Nephron progenitor cell (in vitro differentiated cells): ENCODE data around the gene ZNF280C.

Experiments
- DNase-seq: peaks from one replicate; pipeline ENCODE4 v3.0.0; 2021
- H3K27ac Mint-ChIP-seq: 2 replicates; pipeline ENCODE4 v1.8.0; 2021; ENCODE audit warnings: mild to moderate bottlenecking, moderate library complexity, mixed read lengths
- H3K27me3 Mint-ChIP-seq: 2 replicates; pipeline ENCODE4 v1.8.0; 2021; ENCODE audit warnings: mild to moderate bottlenecking, low read depth, mixed read lengths; ENCODE audit not compliant: poor library complexity
- H3K36me3 Mint-ChIP-seq: 2 replicates; pipeline ENCODE4 v1.8.0; 2021; ENCODE audit warnings: low read depth, mixed read lengths
- H3K4me1 Mint-ChIP-seq: 2 replicates; pipeline ENCODE4 v1.8.0; 2021; ENCODE audit warnings: mixed read lengths
- H3K4me3 Mint-ChIP-seq: 2 replicates; pipeline ENCODE4 v1.8.0; 2021; ENCODE audit warnings: mild to moderate bottlenecking, moderate library complexity, mixed read lengths
- H3K9me3 Mint-ChIP-seq: 2 replicates; pipeline ENCODE4 v1.8.0; 2021; ENCODE audit warnings: mild to moderate bottlenecking, moderate library complexity, mixed read lengths
- CTCF ChIP-seq: fragments of 200-600 bp; sonication (generic); IDR thresholded peaks from 2 replicates; pipeline ENCODE4 v1.5.0; 2021; ENCODE audit warnings: antibody characterized with exemption

The ZNF280C gene

GRCh38 chrX:130197464-130197863 is 71.2 kb downstream of the ZNF280C start:
- Mint-ChIP-seq H3K27me3 (peaks cover 1% of the 10 kb centered on the region), H3K27ac (no peak overlapping the region), H3K4me3 (no peak overlapping the region), H3K36me3 (peaks cover 7% of the 10 kb centered on the region), H3K9me3 (peaks cover 25% of the 10 kb centered on the region), H3K4me1 (no peaks in the 10 kb centered on the region)
- TF ChIP-seq CTCF, result no peak
- DNase-seq, result no peak

- Mint-ChIP-seq H3K27ac (no peak overlapping the region), H3K9me3 (peaks cover 30% of the 10 kb centered on the region), H3K27me3 (peaks cover 3% of the 10 kb centered on the region), H3K36me3 (peaks cover 7% of the 10 kb centered on the region), H3K4me1 (no peaks in the 10 kb centered on the region), H3K4me3 (no peak overlapping the region)
- no peak for DNase-seq
- TF ChIP-seq CTCF, result no peak
These were observed 72.2 kb downstream of the ZNF280C start for GRCh38 chrX:130196466-130196865.

- Mint-ChIP-seq H3K27me3 (peaks cover 6% of the 10 kb centered on the region), H3K4me1 (peaks cover 8% of the 10 kb centered on the region), H3K9me3 (peaks cover 28% of the 10 kb centered on the region), H3K27ac (no peak overlapping the region), H3K4me3 (no peak overlapping the region), H3K36me3 (no peaks in the 10 kb centered on the region)
- DNase-seq, result no peak
- no peak for TF ChIP-seq CTCF
These were observed 77.9 kb downstream of the ZNF280C start for GRCh38 chrX:130190801-130191200.

GRCh38 chrX:130186651-130187050 is 82.0 kb downstream of the ZNF280C start:
- Mint-ChIP-seq H3K9me3 (peaks cover 26% of the 10 kb centered on the region), H3K36me3 (no peaks in the 10 kb centered on the region), H3K27ac (no peak overlapping the region), H3K4me3 (no peak overlapping the region), H3K27me3 (peaks cover 6% of the 10 kb centered on the region), H3K4me1 (peaks cover 12% of the 10 kb centered on the region)
- DNase-seq, result no peak
- no peak for TF ChIP-seq CTCF

GRCh38 chrX:130184857-130185256 is 83.8 kb downstream of the ZNF280C start:
- Mint-ChIP-seq H3K36me3 (no peaks in the 10 kb centered on the region), H3K4me1 (peaks cover 12% of the 10 kb centered on the region), H3K27ac (no peak overlapping the region), H3K4me3 (no peak overlapping the region), H3K27me3 (peaks cover 6% of the 10 kb centered on the region), H3K9me3 (peaks cover 25% of the 10 kb centered on the region)
- no peak for DNase-seq
- no peak for TF ChIP-seq CTCF

GRCh38 chrX:130184168-130184567 is 84.5 kb downstream of the ZNF280C start:
- Mint-ChIP-seq H3K36me3 (no peaks in the 10 kb centered on the region), H3K9me3 (peaks cover 29% of the 10 kb centered on the region), H3K27ac (no peak overlapping the region), H3K4me3 (no peak overlapping the region), H3K4me1 (peaks cover 12% of the 10 kb centered on the region), H3K27me3 (peaks cover 6% of the 10 kb centered on the region)
- DNase-seq, result no peak
- no peak for TF ChIP-seq CTCF
